Parathyroid adenoma (tissue), 2 donors: ENCODE results near the gene HSD3B7.

ENCODE experiments used
- H2AFZ ChIP-seq: fragments of 300-600 bp; sonication (generic); one replicate; pipeline ENCODE4 v1.7.0; 2017; ENCODE audit warnings: antibody characterized with exemption, mild to moderate bottlenecking
- H3K27ac ChIP-seq: fragments of 300-600 bp; sonication (generic); one replicate; pipeline ENCODE4 v1.7.0; 2017
- H3K27me3 ChIP-seq: fragments of 300-600 bp; sonication (generic); one replicate; pipeline ENCODE4 v1.7.0; 2017; ENCODE audit warnings: low read length; ENCODE audit not compliant: control insufficient read depth, insufficient read depth
- H3K36me3 ChIP-seq: fragments of 300-600 bp; sonication (generic); one replicate; pipeline ENCODE4 v1.7.0; 2017; ENCODE audit warnings: low read length; ENCODE audit not compliant: control insufficient read depth, insufficient read depth
- H3K4me1 ChIP-seq: fragments of 300-600 bp; sonication (generic); one replicate; pipeline ENCODE4 v1.7.0; 2017; ENCODE audit warnings: control low read depth
- H3K4me2 ChIP-seq: fragments of 300-600 bp; sonication (generic); one replicate; pipeline ENCODE4 v1.7.0; 2017; ENCODE audit warnings: low read length
- H3K4me3 ChIP-seq: fragments of 300-600 bp; sonication (generic); one replicate; pipeline ENCODE4 v1.7.0; 2017; ENCODE audit warnings: low read depth, low read length
- H3K79me2 ChIP-seq: fragments of 300-600 bp; sonication (generic); one replicate; pipeline ENCODE4 v1.7.0; 2017; ENCODE audit warnings: control low read depth
- H3K9ac ChIP-seq: fragments of 300-600 bp; sonication (generic); one replicate; pipeline ENCODE4 v1.7.0; 2017; ENCODE audit warnings: mild to moderate bottlenecking
- H3K9me3 ChIP-seq: fragments of 300-600 bp; sonication (generic); one replicate; pipeline ENCODE4 v1.7.0; 2017; ENCODE audit warnings: low read length; ENCODE audit not compliant: control insufficient read depth
- TF ChIP-seq, protein P1 (sequence below): fragments of 300-600 bp; sonication (generic); IDR thresholded peaks from one replicate; pipeline ENCODE4 v1.7.0; 2017; ENCODE audit warnings: antibody characterized with exemption, mild to moderate bottlenecking
- donor health status: primary hyperparathyroidism.

The HSD3B7 gene

DNA sequence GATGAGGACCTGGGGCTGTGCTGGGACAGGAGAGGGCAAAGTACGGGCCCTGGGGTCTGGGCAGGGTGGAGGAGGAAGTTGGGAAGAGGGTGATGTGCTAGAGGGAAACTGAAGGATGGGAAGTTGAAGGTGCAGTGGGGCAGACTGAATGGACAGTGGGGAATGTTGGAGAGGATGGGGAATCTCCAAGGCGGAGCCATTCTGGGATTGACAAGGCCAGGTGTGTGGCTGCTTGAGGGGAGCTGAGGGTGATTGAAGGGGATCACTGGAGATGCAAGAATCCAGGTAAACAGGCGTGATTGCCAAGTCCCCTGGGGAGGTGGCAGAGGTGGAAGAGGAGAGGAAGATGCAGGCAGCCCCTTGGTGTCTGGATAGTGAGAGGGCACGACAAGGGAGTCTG lies 8.5 kb upstream of the HSD3B7 start:
- Histone ChIP-seq H3K4me3 (no peak overlapping the region), H3K9me3 (no peaks in the 10 kb centered on the region), H3K4me2 (no peak overlapping the region), H2AFZ (no peak overlapping the region), H3K27me3 (no peaks in the 10 kb centered on the region), H3K27ac (no peak overlapping the region), H3K36me3 (no peaks in the 10 kb centered on the region), H3K9ac (no peak overlapping the region), H3K79me2 (peaks cover 8% of the 10 kb centered on the region), H3K4me1 (no peaks in the 10 kb centered on the region)
- TF ChIP-seq, protein P1, sequence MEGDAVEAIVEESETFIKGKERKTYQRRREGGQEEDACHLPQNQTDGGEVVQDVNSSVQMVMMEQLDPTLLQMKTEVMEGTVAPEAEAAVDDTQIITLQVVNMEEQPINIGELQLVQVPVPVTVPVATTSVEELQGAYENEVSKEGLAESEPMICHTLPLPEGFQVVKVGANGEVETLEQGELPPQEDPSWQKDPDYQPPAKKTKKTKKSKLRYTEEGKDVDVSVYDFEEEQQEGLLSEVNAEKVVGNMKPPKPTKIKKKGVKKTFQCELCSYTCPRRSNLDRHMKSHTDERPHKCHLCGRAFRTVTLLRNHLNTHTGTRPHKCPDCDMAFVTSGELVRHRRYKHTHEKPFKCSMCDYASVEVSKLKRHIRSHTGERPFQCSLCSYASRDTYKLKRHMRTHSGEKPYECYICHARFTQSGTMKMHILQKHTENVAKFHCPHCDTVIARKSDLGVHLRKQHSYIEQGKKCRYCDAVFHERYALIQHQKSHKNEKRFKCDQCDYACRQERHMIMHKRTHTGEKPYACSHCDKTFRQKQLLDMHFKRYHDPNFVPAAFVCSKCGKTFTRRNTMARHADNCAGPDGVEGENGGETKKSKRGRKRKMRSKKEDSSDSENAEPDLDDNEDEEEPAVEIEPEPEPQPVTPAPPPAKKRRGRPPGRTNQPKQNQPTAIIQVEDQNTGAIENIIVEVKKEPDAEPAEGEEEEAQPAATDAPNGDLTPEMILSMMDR: no peak

DNA sequence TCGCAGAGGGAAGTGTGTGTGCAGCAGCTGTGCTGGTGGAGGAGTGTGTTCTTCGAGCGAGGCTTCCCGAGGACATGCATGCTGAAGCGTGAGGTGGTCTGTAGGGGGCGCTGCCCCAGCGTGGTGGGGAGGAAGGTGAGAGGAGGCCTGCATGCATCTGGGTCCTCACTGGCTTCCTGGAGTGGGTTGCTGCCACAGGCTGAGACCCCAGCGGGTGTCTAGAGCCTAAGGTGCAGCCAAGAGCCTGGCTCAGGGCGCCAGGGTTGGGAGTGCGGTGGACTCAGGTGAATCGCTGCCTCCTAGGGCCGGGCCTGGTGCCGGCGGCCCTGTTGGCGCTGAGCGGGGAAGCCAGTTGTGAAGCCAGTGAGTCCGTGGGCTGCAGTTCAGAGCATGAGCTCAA lies 7.5 kb upstream of the HSD3B7 start:
- H3K9me3 ChIP-seq: no peaks in the 10 kb centered on the region
- H3K4me1 ChIP-seq: no peaks in the 10 kb centered on the region
- no peak overlapping the region for H3K4me3 ChIP-seq
- peaks cover 8% of the 10 kb centered on the region for H3K79me2 ChIP-seq
- no peak overlapping the region for H3K9ac ChIP-seq
- no peaks in the 10 kb centered on the region for H3K27me3 ChIP-seq
- TF ChIP-seq, protein P1: no peak
- H3K36me3 ChIP-seq: no peaks in the 10 kb centered on the region
- H2AFZ ChIP-seq: no peak overlapping the region
- no peak overlapping the region for H3K4me2 ChIP-seq
- no peak overlapping the region for H3K27ac ChIP-seq

DNA sequence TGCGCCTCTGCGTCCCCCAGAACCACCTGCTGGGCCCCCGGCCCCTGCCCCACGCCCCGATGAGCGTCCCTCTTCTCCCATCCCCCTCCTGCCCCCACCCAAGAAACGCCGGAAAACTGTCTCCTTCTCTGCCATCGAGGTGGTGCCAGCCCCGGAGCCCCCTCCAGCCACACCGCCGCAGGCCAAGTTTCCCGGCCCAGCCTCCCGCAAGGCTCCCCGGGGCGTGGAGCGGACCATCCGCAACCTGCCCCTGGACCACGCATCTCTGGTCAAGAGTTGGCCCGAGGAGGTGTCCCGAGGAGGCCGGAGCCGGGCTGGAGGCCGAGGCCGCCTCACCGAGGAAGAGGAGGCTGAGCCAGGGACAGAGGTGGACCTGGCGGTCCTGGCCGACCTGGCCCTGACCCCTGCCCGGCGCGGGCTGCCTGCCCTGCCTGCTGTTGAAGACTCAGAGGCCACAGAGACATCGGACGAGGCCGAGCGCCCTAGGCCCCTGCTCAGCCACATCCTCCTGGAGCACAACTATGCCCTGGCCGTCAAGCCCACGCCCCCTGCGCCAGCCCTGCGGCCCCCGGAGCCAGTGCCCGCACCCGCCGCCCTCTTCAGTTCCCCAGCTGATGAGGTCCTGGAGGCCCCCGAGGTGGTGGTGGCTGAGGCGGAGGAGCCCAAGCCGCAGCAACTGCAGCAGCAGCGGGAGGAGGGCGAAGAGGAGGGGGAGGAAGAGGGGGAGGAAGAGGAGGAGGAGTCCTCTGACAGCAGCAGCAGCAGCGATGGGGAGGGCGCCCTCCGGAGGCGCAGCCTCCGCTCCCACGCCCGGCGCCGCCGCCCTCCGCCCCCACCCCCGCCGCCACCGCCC lies 5.6 kb upstream of the HSD3B7 start:
- Histone ChIP-seq H3K27me3 (no peaks in the 10 kb centered on the region), H3K4me2 (no peak overlapping the region), H2AFZ (no peak overlapping the region), H3K79me2 (peaks cover 2% of the 10 kb centered on the region), H3K4me1 (no peaks in the 10 kb centered on the region), H3K9me3 (no peaks in the 10 kb centered on the region), H3K36me3 (no peaks in the 10 kb centered on the region), H3K4me3 (no peak overlapping the region), H3K27ac (no peak overlapping the region), H3K9ac (no peak overlapping the region)
- TF ChIP-seq, protein P1: no peak

DNA sequence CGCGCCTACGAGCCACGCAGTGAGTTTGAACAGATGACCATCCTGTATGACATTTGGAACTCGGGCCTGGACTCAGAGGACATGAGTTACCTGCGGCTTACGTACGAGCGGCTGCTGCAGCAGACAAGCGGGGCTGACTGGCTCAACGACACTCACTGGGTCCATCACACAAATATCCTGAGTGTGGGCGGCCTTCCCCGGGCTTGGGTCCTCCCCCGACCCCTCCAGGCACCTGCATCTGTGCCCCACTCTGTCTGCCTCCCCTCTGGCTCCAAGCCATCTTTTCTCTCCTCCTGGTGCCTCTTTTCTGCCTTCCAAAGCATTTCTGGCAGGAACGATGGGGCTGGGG lies 5.0 kb upstream of the HSD3B7 start:
- Histone ChIP-seq H3K27me3 (no peaks in the 10 kb centered on the region), H3K27ac (no peak overlapping the region), H3K9ac (no peak overlapping the region), H3K36me3 (no peaks in the 10 kb centered on the region), H3K9me3 (no peaks in the 10 kb centered on the region), H3K4me1 (no peaks in the 10 kb centered on the region), H3K4me2 (no peak overlapping the region), H3K4me3 (no peak overlapping the region), H2AFZ (no peak overlapping the region), H3K79me2 (no peaks in the 10 kb centered on the region)
- TF ChIP-seq, protein P1: no peak

DNA sequence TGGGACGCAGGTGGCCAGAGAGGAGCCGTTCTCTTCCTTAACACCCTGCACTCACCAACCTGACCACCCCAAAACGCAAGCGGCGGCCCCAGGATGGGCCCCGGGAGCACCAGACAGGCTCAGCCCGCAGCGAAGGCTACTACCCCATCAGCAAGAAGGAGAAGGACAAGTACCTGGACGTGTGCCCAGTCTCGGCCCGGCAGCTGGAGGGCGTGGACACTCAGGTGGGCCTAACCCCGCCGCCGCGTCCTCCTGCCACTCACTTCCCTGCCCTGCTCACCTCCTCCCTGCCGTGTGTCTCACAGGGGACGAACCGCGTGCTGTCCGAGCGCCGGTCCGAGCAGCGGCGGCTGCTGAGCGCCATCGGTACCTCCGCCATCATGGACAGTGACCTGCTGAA lies 4.6 kb upstream of the HSD3B7 start:
- Histone ChIP-seq H3K79me2 (no peaks in the 10 kb centered on the region), H3K27ac (no peak overlapping the region), H2AFZ (no peak overlapping the region), H3K9ac (no peak overlapping the region), H3K9me3 (no peaks in the 10 kb centered on the region), H3K4me3 (no peak overlapping the region), H3K27me3 (no peaks in the 10 kb centered on the region), H3K4me2 (no peak overlapping the region), H3K4me1 (peaks cover 4% of the 10 kb centered on the region), H3K36me3 (no peaks in the 10 kb centered on the region)
- TF ChIP-seq, protein P1: no peak
